Measurements from ENCODE around the gene CD34. TPM values are rescaled to one million over a fixed set of nuclear protein-coding genes. Genes with fewer than 3 reads are reported as not detected.

The CD34 gene
- total RNA-seq, 1 experiment from 2014 or later = 0.35 TPM

GRCh38 chr1:207886227-207886626 is 24.7 kb downstream of the CD34 start:
- no peak overlapping the region for H2BK12ac ChIP-seq (ENCODE audit: insufficient read length, low read depth, low read length)
- no peak overlapping the region for H3K14ac ChIP-seq (ENCODE audit: insufficient read depth, low read length)
- H3K9me3 Mint-ChIP-seq = no peaks in the 10 kb centered on the region
- H3K4me1 Mint-ChIP-seq = peaks cover 8 to 11% of the 10 kb centered on the region in 2 experiments; a peak in 3 of 4 replicates
- H2BK20ac ChIP-seq (ENCODE audit: low read depth, low read length, poor library complexity, severe bottlenecking) = no peak overlapping the region
- H3K79me2 ChIP-seq (ENCODE audit: insufficient read depth, low read length) = no peaks in the 10 kb centered on the region
- no peak overlapping the region for H3T11ph ChIP-seq (ENCODE audit: low read length)
- no peak overlapping the region for H4K8ac ChIP-seq (replicated peaks; ENCODE audit: insufficient read length, low read depth, low read length)
- H3K4me1 ChIP-seq (ENCODE audit: insufficient read depth, low read length) = no peaks in the 10 kb centered on the region
- H4K91ac ChIP-seq (ENCODE audit: insufficient read length, low read depth, low read length) = no peak overlapping the region
- no peak overlapping the region for H2BK15ac ChIP-seq (ENCODE audit: low read depth, low read length)
- H3K4me3 Mint-ChIP-seq = no peak overlapping the region
- no peak overlapping the region for H2BK5ac ChIP-seq (ENCODE audit: insufficient read length, low read length)
- H4K20me1 ChIP-seq (ENCODE audit: control insufficient read depth, insufficient read depth, insufficient read length) = no peaks in the 10 kb centered on the region
- no peak overlapping the region for H3K9ac ChIP-seq (ENCODE audit: extremely low read depth, insufficient read length, low read length)
- TF ChIP-seq CTCF (conservative IDR thresholded peaks at IDR 0.05) = no peak
- no peaks in the 10 kb centered on the region for H3K9me3 ChIP-seq (ENCODE audit: control insufficient read depth, low read depth, low read length)
- H3K23ac ChIP-seq (ENCODE audit: insufficient read length, low read depth, low read length) = no peak overlapping the region
- H3K36me3 Mint-ChIP-seq (ENCODE audit: insufficient read depth in 1 of 3, low read depth in 3 of 3) = no peaks in the 10 kb centered on the region
- no peak overlapping the region for H3K27ac Mint-ChIP-seq
- no peaks in the 10 kb centered on the region; the same call in 1 of the 2 replicates for H3K27me3 ChIP-seq (ENCODE audit: insufficient read depth, low read length)
- H2AFZ ChIP-seq (ENCODE audit: low read length) = no peak overlapping the region
- no peak overlapping the region for H4K5ac ChIP-seq (ENCODE audit: insufficient read length, low read depth, low read length)
- peaks cover 16% of the 10 kb centered on the region for H3K27me3 Mint-ChIP-seq (ENCODE audit: low read depth)
- H2BK120ac ChIP-seq (ENCODE audit: low read depth, low read length, poor library complexity, severe bottlenecking) = no peak overlapping the region
- H2AK5ac ChIP-seq (ENCODE audit: insufficient read length, low read length) = no peak overlapping the region
- H3K23me2 ChIP-seq (ENCODE audit: insufficient read length, low read depth, low read length, poor library complexity, severe bottlenecking) = no peaks in the 10 kb centered on the region
- H3K79me1 ChIP-seq (ENCODE audit: insufficient read depth, low read depth, low read length, poor library complexity, severe bottlenecking) = no peaks in the 10 kb centered on the region
- H3K18ac ChIP-seq (ENCODE audit: insufficient read length, low read depth, low read length) = no peak overlapping the region
- H3K4me2 ChIP-seq (ENCODE audit: insufficient read depth, insufficient read length, low read length) = no peak overlapping the region
- DNase-seq = no peak
- H3K27ac ChIP-seq (ENCODE audit: insufficient read length, low read depth, low read length) = no peak overlapping the region
- H3K4ac ChIP-seq (ENCODE audit: low read depth, low read length) = no peak overlapping the region
- H3K56ac ChIP-seq (ENCODE audit: insufficient read length, low read depth, low read length) = no peak overlapping the region
- WGBS (ENCODE audit: extremely low coverage, insufficient read length, low lambda C conversion rate) = no CpG with 5 or more reads among the region's 1 CpG

Measured in H9 (cell line).